Activated CD4-positive, alpha-beta T cell treated with anti-CD3 and anti-CD28 coated beads, Interleukin-2, amount 50 U/mL, for 48 hours (primary cell): ENCODE measurements around the gene HEXIM1.

ENCODE experiments used
- DNase-seq, 2 experiments: peaks; one replicate each; pipeline ENCODE4 v3.0.0-alpha.2; 2020

HEXIM1 gene

DNA sequence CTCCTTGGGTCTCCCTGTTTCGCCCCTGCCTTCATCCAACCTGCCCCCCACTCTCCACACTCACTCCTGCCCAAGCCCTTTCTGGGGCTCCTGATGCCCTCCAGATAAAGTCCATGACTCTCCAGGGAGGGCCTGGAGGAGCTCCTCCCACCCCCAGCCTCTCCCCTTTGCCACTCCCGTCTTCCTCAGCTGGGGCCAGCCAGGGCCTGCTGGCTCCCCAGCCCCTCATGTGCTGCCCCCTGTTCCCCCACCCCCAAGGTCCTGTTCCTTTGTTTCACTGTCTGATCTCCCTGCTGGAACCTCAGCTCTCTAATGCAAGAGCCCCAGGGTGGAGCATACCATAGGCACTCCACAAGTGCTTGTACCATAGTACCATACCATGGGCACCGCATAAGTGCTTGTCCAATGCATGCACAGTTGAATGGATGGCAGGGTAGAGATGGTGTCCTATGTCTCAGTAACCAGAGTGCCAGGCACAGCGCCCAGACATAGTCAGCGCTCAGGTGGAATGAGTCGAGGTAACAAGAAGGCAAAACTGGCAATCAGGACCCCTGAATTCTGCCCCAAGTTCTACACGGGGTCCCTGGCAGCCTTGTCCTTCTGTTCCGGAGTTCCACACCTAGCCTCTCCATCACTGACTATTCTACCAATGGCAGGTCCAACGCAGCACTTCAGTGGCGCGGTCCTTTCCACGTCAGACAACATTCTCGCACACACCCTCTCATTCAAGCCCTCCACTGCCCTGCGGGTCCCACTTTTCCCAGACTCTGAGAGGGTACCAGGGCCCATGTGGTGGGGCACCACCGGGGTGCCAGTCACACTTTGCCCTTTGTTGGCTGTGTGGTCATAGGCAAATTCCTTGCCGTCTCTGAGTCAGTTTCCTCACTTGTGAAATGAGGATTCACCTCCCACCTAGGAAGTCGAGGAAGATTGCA is 17.3 kb upstream of the HEXIM1 start:
- no peak for DNase-seq

DNA sequence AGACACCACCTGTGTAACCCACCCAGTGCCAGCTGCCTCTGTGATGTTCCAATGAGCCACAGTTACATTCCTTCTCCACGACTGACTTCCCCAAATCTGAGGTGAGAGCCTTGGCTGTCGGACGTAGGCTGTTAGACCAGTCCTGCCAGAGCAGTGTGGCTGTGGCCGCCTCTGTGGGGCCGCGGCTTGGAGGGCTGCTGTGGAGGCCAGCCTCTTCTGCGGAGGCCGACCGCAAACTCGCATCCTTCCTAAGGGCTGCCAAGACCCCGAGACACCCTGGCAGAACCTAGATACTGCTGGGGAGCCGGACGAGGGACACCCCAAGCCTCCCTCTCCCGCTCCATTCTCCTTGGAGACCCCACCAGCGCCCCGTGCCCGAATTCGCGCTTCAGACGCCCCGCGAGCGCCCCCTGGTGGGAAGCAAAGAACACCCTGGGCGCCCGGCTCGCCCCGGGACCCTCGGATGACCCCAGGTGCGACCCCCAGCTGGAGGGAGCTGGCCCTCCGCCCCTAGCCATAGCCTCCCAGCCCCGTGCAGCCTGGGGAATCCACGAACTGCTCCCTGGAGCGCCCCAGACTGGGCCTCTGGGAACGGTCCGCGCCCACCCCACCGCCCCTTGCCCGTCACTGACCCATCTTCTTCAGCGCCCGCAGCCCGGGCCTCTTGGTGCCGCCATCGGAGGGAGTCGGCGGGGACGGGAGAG is 16.5 kb upstream of the HEXIM1 start:
- DNase-seq: peak; percentile 60 to 69

DNA sequence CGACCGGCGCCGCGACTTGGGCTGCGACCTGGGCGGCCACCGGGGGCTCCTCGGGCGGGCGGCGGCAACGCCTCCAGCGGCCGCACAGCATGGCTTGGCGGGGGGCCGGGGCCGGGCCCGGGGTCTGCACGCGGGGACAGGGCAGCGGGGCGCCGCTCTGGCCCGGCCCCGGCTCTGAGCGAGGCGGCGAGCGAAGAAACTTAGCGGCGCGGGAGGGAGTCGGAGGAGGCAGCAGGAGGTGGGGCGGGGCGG is 16.0 kb upstream of the HEXIM1 start, which contains the start of gene PLCD3:
Gene PLCD3 (minus strand): TSS at position 196 of the 252 bp plus-strand sequence. CDS start 105 bp downstream, at position 91.
- no peak for DNase-seq

DNA sequence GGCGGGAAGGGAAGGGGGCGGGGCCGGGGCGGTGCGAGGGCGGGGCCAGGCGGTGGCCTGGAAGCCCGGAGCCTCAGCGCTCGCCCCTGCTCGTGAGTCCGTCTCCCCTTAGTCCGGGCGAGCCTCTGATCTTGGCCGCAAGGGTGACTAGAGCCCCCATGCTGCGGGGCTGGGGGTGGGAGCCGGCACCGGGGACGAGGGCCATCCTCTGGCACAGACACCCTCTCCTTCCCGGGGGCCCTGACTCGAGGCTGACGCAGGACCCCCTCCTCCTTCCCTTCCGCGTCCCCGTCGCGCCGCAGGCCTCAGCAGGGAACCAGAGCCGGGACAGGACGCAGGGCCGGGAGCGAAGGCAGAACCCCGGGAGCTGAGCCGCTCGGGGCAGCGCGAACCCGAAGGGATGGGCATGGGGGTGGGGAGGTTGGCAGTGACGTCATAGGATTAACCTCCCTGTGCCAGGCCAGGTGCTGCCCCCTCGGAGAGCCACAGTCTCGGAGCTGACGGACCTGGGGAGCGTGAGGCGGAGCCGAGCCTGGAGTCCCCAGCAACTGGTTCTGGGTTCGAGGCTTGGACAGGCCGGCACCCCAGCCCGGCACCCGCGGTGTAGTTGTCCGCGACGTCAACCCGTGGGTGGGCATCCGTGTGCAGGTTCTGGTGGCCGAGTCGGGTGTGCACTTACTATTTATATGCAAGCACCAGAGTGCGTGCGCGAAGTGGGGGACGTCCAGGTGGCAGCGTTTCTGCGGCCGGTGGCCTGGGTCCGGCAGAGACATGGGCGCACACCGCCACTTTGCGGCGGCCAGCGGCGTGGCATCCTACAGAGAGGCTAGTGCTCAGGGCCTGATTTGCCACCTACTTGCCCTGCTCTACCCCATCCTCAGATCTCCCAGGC is 15.5 kb upstream of the HEXIM1 start:
- DNase-seq: peak; percentile 70 to 71

DNA sequence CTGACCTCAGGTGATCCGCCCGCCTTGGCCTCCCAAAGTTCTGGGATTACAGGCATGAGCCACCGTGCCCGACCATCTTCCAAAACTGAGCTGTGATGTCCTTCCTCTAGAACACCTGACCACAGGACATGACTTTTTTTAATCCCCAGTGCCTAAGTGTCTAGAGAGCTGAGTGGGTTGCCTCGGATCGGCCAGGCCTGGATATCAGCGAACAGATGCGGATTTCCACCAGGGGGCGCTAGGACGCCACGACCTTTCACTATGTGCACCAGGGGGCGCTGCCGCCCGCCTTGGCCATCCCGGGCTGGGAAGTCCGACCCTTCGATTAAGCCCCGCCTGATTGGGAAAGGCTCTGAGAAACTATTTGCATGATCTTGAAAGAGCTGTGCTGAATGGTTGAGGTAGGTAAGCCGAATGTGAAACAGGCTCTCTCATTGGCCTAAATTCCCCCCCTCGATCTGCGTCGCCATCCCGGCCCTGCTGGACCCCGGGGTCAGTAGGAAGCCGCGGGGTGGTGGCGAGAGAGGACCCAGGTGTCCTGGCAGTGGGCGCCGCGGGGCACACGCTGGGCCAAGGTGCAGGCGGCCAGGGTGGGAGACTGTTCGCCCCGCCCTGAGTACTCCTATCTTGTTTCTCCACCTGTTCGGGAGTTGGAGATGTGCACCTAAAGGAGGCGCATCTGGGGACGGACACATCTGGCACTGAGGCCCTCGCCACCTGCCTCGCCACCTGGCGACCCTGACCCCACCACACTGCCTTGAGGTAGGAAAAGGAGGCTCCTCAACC is 12.9 kb upstream of the HEXIM1 start, which contains the start of gene ACBD4:
Gene ACBD4 (plus strand): TSS at position 496 of the 786 bp plus-strand sequence. CDS start 458 bp downstream, outside the sequence.
- peak; percentile 97 to 98 for DNase-seq

GRCh38 chr17:45135978-45136791 is 12.1 kb upstream of the HEXIM1 start:
- no peak for DNase-seq

GRCh38 chr17:45136846-45137560 is 11.3 kb upstream of the HEXIM1 start:
- DNase-seq: no peak

DNA sequence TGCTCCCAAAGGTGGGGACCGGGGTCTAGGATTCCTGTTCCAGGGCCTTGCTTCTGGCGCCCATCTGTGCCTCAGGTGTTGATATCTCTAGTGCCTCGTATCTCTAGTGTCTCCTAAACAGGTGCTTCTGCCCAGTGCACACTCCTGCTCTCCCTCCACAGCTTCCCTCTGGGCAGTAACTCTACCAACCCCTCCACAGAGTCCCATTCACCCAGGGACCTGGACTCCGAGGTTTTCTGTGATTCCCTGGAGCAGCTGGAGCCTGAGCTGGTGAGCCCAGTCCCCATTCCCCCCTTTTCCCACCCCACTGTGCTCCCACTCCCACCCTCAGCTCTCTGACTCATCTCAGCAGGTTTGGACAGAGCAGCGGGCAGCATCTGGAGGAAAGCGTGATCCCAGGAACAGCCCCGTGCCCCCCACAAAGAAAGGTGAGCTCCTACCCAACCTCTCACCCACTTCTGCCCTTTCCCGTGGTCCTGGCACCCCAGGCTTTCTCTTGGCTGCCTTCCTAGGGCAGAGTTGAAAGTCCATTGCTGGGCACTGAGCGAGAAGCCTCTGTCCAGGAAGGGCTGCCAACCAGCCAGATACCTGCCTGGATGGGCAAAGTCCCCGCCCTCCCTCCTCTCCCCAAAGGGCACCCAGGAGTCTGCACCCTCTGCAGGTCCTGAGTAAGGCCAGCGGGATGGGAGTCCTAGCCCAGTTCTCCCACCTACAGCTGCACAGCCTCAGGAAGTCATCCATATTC is 10.5 kb upstream of the HEXIM1 start:
- DNase-seq: no peak

DNA sequence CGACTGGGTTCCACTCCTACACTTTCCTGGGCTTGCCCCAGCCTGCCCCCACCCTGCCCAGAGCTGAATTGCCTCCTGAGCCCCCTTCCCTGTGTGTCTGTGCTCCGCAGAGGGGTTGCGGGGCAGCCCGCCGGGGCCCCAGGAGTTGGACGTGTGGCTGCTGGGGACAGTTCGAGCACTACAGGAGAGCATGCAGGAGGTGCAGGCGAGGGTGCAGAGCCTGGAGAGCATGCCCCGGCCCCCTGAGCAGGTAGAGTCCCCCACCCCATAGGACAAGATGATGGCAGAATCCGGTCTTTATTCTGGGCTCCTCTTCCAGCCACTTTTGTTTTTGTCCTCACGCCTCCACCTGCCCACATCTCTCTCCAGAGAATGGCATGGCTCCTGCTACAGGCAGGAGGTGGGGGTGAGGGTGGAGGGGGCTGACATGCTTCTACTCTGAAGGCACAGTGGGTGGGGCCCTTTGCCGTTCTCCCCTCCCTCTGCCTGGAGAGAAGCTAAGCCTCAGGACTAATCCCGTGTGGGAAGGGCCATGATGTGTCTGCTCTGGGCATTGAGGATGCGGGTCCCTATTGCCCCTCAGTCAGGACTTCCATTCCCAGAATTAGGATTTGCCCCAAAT is 9.3 kb upstream of the HEXIM1 start:
- no peak for DNase-seq

DNA sequence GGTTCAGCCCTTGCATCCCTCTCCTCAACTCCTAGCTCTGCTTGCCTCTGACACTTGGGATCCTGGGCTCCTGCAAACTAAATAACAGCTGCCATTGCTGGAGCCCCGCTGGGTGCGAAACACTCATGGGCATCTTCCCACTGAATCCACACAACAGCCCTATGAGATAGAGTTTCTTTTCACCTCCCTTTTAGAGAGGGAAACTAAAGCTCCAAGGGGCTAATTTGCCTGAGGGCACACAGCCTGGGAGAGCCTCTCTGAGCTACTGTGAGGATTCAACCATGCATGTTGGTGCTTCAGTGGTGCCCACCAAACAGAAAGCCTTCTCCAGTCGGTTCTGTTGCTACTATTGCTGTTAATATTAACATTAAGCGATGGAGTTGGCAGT is 8.7 kb upstream of the HEXIM1 start:
- DNase-seq: no peak

DNA sequence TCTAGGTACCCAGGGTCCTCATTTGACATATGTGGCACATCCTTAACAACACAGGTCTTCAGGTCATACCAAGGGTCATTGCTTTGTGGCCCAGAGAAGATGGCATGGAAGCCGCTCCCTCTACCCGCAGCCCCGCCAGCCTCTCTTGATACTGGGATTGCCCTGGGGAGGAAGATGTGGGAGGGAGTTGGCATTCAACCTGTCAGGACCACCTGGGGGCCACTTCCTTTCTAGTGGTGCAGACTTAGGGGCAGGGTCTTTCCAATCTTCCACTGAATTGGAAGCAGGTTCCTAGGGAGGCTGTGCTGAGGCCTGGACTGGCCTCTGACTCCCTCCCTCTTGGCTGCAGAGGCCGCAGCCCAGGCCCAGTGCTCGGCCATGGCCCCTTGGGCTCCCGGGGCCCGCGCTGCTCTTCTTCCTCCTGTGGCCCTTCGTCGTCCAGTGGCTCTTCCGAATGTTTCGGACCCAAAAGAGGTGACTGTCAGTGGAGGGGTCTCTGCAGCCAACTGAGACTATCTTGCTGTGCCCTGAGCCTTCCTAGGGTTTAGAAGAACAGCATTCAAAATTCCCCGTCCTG is 5.1 kb upstream of the HEXIM1 start:
- DNase-seq: no peak

- DNase-seq: peak; percentile 43 to 54
Observed at GRCh38 chr17:45143767-45144198, 4.5 kb upstream of the HEXIM1 start.

- DNase-seq: peak; percentile 39 to 46
Observed at GRCh38 chr17:45144199-45145034, 3.9 kb upstream of the HEXIM1 start.

DNA sequence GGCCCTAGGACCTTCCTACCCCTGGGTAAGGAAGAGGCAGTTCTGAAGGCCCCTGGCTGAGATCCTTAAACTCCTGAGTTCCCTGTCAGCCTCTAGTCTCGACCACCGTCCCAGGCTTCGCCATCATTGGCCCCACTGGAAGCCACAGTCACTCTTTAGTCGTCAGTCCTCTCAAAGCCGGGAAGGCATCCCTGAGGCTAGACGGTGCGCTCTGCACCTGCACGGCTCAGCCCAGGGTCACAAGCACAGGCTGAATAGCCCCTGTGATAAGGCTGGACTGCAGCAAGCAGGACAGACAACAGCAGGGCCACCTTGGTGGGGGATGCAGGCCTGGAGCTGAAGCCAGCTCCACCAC is 3.3 kb upstream of the HEXIM1 start:
- DNase-seq: no peak

DNA sequence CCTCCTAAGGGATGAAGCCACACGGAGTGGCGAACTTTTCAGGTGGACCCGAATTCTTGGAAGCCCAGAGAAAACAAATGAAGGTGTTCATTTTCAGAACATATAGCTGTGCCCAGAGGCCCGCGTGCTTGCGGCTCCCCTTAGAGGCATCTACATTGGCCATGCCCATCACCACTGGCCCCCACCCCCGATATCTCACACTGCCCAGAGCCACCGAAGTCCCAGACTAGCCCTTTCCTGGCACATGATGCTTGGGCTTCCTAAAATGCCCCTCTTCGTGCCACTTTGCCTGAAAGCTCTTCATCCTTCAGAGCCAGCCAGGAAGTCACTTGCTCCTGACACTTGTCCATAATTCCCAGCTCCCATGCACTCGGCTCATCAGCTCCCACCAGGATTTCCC is 2.1 kb upstream of the HEXIM1 start:
- no peak for DNase-seq

GRCh38 chr17:45146592-45146889 is 1.7 kb upstream of the HEXIM1 start:
- no peak for DNase-seq

GRCh38 chr17:45146890-45147580 is 1.2 kb upstream of the HEXIM1 start:
- DNase-seq: no peak
